Stomach (tissue), 9 donors: ENCODE results near the gene MMS19. TPM values are rescaled to one million over a fixed set of nuclear protein-coding genes. Genes with fewer than 3 reads are reported as not detected.
A peak's percentile ranks its signal among the peaks of the same experiment; 100 is the strongest.

ENCODE experiments used
- DNase-seq, 2 donors: peaks; one replicate each; pipeline versions ENCODE4 v3.0.0 to v3.0.0-alpha.2; 2013 to 2019
- H3K27ac ChIP-seq, 5 donors: fragments of 200-600 bp in 4 of 5; sonication (generic) in 4 of 5; one replicate each; pipeline ENCODE4 v1.5.1; 2013 to 2019; ENCODE audit warnings: mild to moderate bottlenecking in 1 of 5, moderate library complexity in 1 of 5
- H3K27me3 ChIP-seq, 3 donors: fragments of 200-600 bp; sonication (generic); one replicate each; pipeline ENCODE4 v1.5.1; 2017 to 2019; ENCODE audit warnings: mixed run types in 1 of 3
- H3K36me3 ChIP-seq, 4 donors: fragments of 200-600 bp; sonication (generic); 1 replicate in 3 of 4; 2 replicates in 1 of 4; pipeline ENCODE4 v1.5.1; 2016 to 2019
- H3K4me1 ChIP-seq, 4 donors: fragments of 200-600 bp; sonication (generic); one replicate each; pipeline ENCODE4 v1.5.1; 2016 to 2019
- H3K4me3 ChIP-seq, 4 donors: fragments of 200-600 bp; sonication (generic) in 3 of 4; one replicate each; pipeline ENCODE4 v1.5.1; 2016 to 2019; ENCODE audit warnings: mild to moderate bottlenecking in 1 of 4
- H3K9me3 ChIP-seq, 4 donors: fragments of 200-600 bp; sonication (generic); one replicate each; pipeline ENCODE4 v1.5.1; 2016 to 2019
- CTCF ChIP-seq, 7 experiments: fragments of 450-650 bp in 4 of 7; fragments of 200-600 bp in 3 of 7; sonication (generic) in 3 of 7; IDR thresholded peaks; one replicate each; pipeline ENCODE4 v1.5.1; 2016 to 2019; ENCODE audit warnings: antibody characterized with exemption in 7 of 7, control low read depth in 2 of 7, mild to moderate bottlenecking in 1 of 7
- EP300 ChIP-seq: sonication (generic); formaldehyde crosslinking; IDR thresholded peaks from one replicate; pipeline ENCODE4 v1.6.1; 2017; ENCODE audit warnings: antibody characterized with exemption
- POLR2A ChIP-seq, 4 donors: fragments of 450-650 bp; IDR thresholded peaks; one replicate each; pipeline ENCODE4 v1.6.1; 2016; ENCODE audit warnings: antibody characterized with exemption in 4 of 4, control low read depth in 2 of 4, mild to moderate bottlenecking in 1 of 4, moderate library complexity in 1 of 4
- POLR2AphosphoS5 ChIP-seq, 3 donors: sonication (generic); formaldehyde crosslinking; IDR thresholded peaks; one replicate each; pipeline ENCODE4 v1.6.1; 2016; ENCODE audit warnings: antibody characterized with exemption in 3 of 3
- WGBS, 5 donors: extraction: QIAGEN DNeasy Blood & Tissue Kit in 3 of 5; methylation state at CpG; one replicate each; pipeline versions ENCODE4 v1.1.5 to v1.1.7; 2013 to 2018; 5-methylcytosine and 5-hydroxymethylcytosine counted together
- intact Hi-C: fragments of 100-400 bp; cut with DNase I; formaldehyde crosslinking; loops from one replicate; pipeline ENCODE4 v1.15.1; 2023; ENCODE audit warnings: low total_unique reads
- polyA plus RNA-seq, 3 donors: library from polyadenylated mRNA; stranded (reverse); fragments of 200-250 nt; gene quantifications; one replicate each; pipeline ENCODE4 v1.2.3, GENCODE V29; 2013
- total RNA-seq, 5 donors: library from RNA; depleted of rRNA; stranded (reverse); fragments of >200 nt; gene quantifications; one replicate each; pipeline versions ENCODE4 v1.1.0 to v1.2.3, GENCODE V29; 2014 to 2016
- donor health status: healthy with polysubstance abuse.
- donor health status: Bipolar disorder and iron deficiency.
- donor health status: healthy.

Gene MMS19
- total and polyA plus RNA-seq, 8 donors: 30.9 to 146 (median 58.4) TPM

- H3K27ac ChIP-seq: no peak overlapping the region
- no peak overlapping the region for H3K4me3 ChIP-seq
- H3K27me3 ChIP-seq: no peaks in the 10 kb centered on the region
- peaks cover 83 to 100% (median 99%) of the 10 kb centered on the region in 4 donors for H3K36me3 ChIP-seq
- intact Hi-C loops: loop anchor here (10.0 kb wide), 1 partner anchor 87 kb away; no protein-coding TSS in a partner anchor
- H3K4me1 ChIP-seq: peaks cover 0 to 10% (median 6%) of the 10 kb centered on the region in 4 donors
- peak in 1 of 2 donors; percentile 32 for DNase-seq
- TF ChIP-seq POLR2AphosphoS5 (IDR thresholded peaks at IDR 0.05) (no peak), EP300 (no peak), CTCF (IDR thresholded peaks at IDR 0.05) (no peak), POLR2A (IDR thresholded peaks at IDR 0.05) (no peak)
- WGBS, 5 donors: 62 to 72% (median 67%) methylated on average over 3 of the region's 3 CpGs
- H3K9me3 ChIP-seq: no peaks in the 10 kb centered on the region
Observed at GRCh38 chr10:97468162-97468561, 30.1 kb downstream of the MMS19 start.

GRCh38 chr10:97466755-97467154, 31.5 kb downstream of the MMS19 start:
- H3K27ac ChIP-seq: no peak overlapping the region
- H3K36me3 ChIP-seq: peaks cover 85 to 100% (median 100%) of the 10 kb centered on the region in 4 donors
- no peaks in the 10 kb centered on the region for H3K27me3 ChIP-seq
- no peaks in the 10 kb centered on the region for H3K9me3 ChIP-seq
- no peak for DNase-seq
- 86 to 98% (median 94%) methylated on average over 4 of the region's 4 CpGs for WGBS, 5 donors
- peaks cover 0 to 10% (median 6%) of the 10 kb centered on the region in 4 donors for H3K4me1 ChIP-seq
- intact Hi-C loops: loop anchor here (10.0 kb wide), 1 partner anchor 88 kb away; no protein-coding TSS in a partner anchor
- no peak for TF ChIP-seq POLR2A (IDR thresholded peaks at IDR 0.05)
- H3K4me3 ChIP-seq: no peak overlapping the region

- Histone ChIP-seq H3K4me3 (no peak overlapping the region), H3K36me3 (peaks cover 91 to 100% (median 100%) of the 10 kb centered on the region in 4 donors), H3K27ac (no peak overlapping the region), H3K27me3 (no peaks in the 10 kb centered on the region), H3K9me3 (no peaks in the 10 kb centered on the region), H3K4me1 (peaks cover 0 to 10% (median 6%) of the 10 kb centered on the region in 4 donors)
- WGBS, 5 donors: 85 to 96% (median 92%) methylated on average over 7 of the region's 7 CpGs
- intact Hi-C loops: loop anchor here (10.0 kb wide), 1 partner anchor 89 kb away; no protein-coding TSS in a partner anchor
- no peak for DNase-seq
- TF ChIP-seq POLR2AphosphoS5 (IDR thresholded peaks at IDR 0.05): no peak
- TF ChIP-seq CTCF (IDR thresholded peaks at IDR 0.05): no peak
- TF ChIP-seq EP300: no peak
- TF ChIP-seq POLR2A (IDR thresholded peaks at IDR 0.05): no peak
Observed at GRCh38 chr10:97465982-97466381, 32.2 kb downstream of the MMS19 start.

GRCh38 chr10:97464226-97464625, 34.0 kb downstream of the MMS19 start:
- Histone ChIP-seq H3K27ac (peak overlapping the region in 4 of 5 donors; percentile 4 to 39 (median 34)), H3K4me3 (no peak overlapping the region), H3K27me3 (no peaks in the 10 kb centered on the region), H3K36me3 (peaks cover 93 to 100% (median 100%) of the 10 kb centered on the region in 4 donors), H3K9me3 (no peaks in the 10 kb centered on the region), H3K4me1 (peaks cover 0 to 10% (median 6%) of the 10 kb centered on the region in 4 donors)
- intact Hi-C loops: loop anchor here (10.0 kb wide), 1 partner anchor 91 kb away; no protein-coding TSS in a partner anchor
- no peak for DNase-seq
- TF ChIP-seq POLR2A (IDR thresholded peaks at IDR 0.05): no peak
- TF ChIP-seq CTCF (IDR thresholded peaks at IDR 0.05): no peak
- 50 to 77% (median 73%) methylated on average over 1 of the region's 1 CpG for WGBS, 5 donors
